Keratinocyte (primary cell): Measurements from ENCODE around the gene LRGUK. TPM values are rescaled to one million over a fixed set of nuclear protein-coding genes. Genes with fewer than 3 reads are reported as not detected.
A peak's percentile ranks its signal among the peaks of the same experiment; 100 is the strongest.

ENCODE experiments used
- DNase-seq: peaks from one replicate; pipeline ENCODE4 v3.0.0-alpha.2; 2011; ENCODE audit warnings: low read depth, missing footprints, low spot score
- FAIRE-seq: peaks from 2 replicates; lab custom pipeline; 2011; peaks lifted over from hg19 to GRCh38; lab: Jason Lieb, UNC
- H2AFZ ChIP-seq: 2 replicates; pipeline ENCODE4 v1.6.0; 2012; ENCODE audit warnings: low read length, control low read depth, inconsistent platforms; ENCODE audit not compliant: control insufficient read depth
- H3K27ac ChIP-seq: 2 replicates; pipeline ENCODE4 v1.5.1; 2011; ENCODE audit warnings: low read length; ENCODE audit not compliant: control insufficient read depth, insufficient read depth
- H3K27me3 ChIP-seq: 3 replicates; pipeline ENCODE4 v1.6.0; 2011; ENCODE audit warnings: low read length; ENCODE audit not compliant: control insufficient read depth, insufficient read depth; ENCODE audit errors: extremely low read depth
- H3K36me3 ChIP-seq, 2 experiments: 2 replicates in 1 of 2; 3 replicates in 1 of 2; pipeline ENCODE4 v1.5.1; 2011; ENCODE audit warnings: low read length in 2 of 2, mild to moderate bottlenecking in 1 of 2; ENCODE audit not compliant: control insufficient read depth in 2 of 2, insufficient read depth in 2 of 2; ENCODE audit errors: extremely low read depth in 1 of 2
- H3K4me1 ChIP-seq: 3 replicates; pipeline ENCODE4 v1.5.1; 2011; ENCODE audit warnings: low read length; ENCODE audit not compliant: control insufficient read depth, insufficient read depth; ENCODE audit errors: extremely low read depth
- H3K4me2 ChIP-seq: 3 replicates; pipeline ENCODE4 v1.6.0; 2011; ENCODE audit warnings: low read depth, low read length; ENCODE audit not compliant: control insufficient read depth, insufficient read depth; ENCODE audit errors: extremely low read depth
- H3K4me3 ChIP-seq, 3 experiments: fragments of 200-600 bp in 1 of 3; sonication (generic) in 1 of 3; 2 replicates in 2 of 3; 3 replicates in 1 of 3; pipeline ENCODE4 v1.5.1; 2011 to 2016; ENCODE audit warnings: low read length in 3 of 3, mild to moderate bottlenecking in 3 of 3, control low read depth in 2 of 3, inconsistent platforms in 1 of 3, low read depth in 1 of 3, mixed read lengths in 1 of 3, mixed run types in 1 of 3, moderate library complexity in 1 of 3; ENCODE audit not compliant: control insufficient read depth in 2 of 3, insufficient read depth in 2 of 3; ENCODE audit errors: extremely low read depth in 1 of 3
- H3K79me2 ChIP-seq: 2 replicates; pipeline ENCODE4 v1.6.0; 2012; ENCODE audit warnings: low read length; ENCODE audit not compliant: control insufficient read depth, insufficient read depth
- H3K9ac ChIP-seq: 3 replicates; pipeline ENCODE4 v1.6.0; 2011; ENCODE audit warnings: low read length; ENCODE audit not compliant: control insufficient read depth, insufficient read depth; ENCODE audit errors: extremely low read depth
- H3K9me1 ChIP-seq: 3 replicates; pipeline ENCODE4 v1.6.0; 2011; ENCODE audit warnings: low read length; ENCODE audit not compliant: control insufficient read depth, insufficient read depth; ENCODE audit errors: extremely low read depth
- H3K9me3 ChIP-seq: 2 replicates; pipeline ENCODE4 v1.5.1; 2012; ENCODE audit warnings: low read depth, low read length; ENCODE audit not compliant: control insufficient read depth
- H4K20me1 ChIP-seq: 3 replicates; pipeline ENCODE4 v1.6.0; 2011; ENCODE audit warnings: low read length; ENCODE audit not compliant: control insufficient read depth, insufficient read depth; ENCODE audit errors: extremely low read depth
- CTCF ChIP-seq, 3 experiments: IDR thresholded peaks in 1 of 3; conservative IDR thresholded peaks in 1 of 3; optimal IDR thresholded peaks in 1 of 3; 2 replicates in 2 of 3; 3 replicates in 1 of 3; pipeline versions ENCODE3 to v1.5.1; 2011; ENCODE audit warnings: low read length in 3 of 3, mild to moderate bottlenecking in 3 of 3, moderate library complexity in 2 of 3, control low read depth in 1 of 3, inconsistent platforms in 1 of 3; ENCODE audit not compliant: insufficient read depth in 2 of 3; ENCODE audit errors: extremely low read depth in 1 of 3
- EZH2 ChIP-seq: IDR thresholded peaks from one replicate; pipeline ENCODE4 v1.6.1; 2012; ENCODE audit warnings: inconsistent platforms, mild to moderate bottlenecking, low read length, moderate library complexity
- dilution Hi-C: fragments of 300-500 bp; cut with MboI; formaldehyde crosslinking; loops from one replicate; pipeline ENCODE4 v1.7.0; 2020; ENCODE audit warnings: low sequenced_read_pairs; ENCODE audit not compliant: extremely low pct_ligation_motif_present
- polyA plus RNA-seq, 5 experiments: library from polyadenylated mRNA; depleted of rRNA in 3 of 5; stranded (reverse) in 3 of 5; stranded (forward) in 1 of 5; unstranded in 1 of 5; fragments of >200 nt; gene quantifications; 1 replicate in 1 of 5; 2 replicates in 3 of 5; 3 replicates in 1 of 5; pipeline versions ENCODE4 v1.2.1 to v1.2.3, GENCODE V29; 2011 to 2012; ENCODE audit warnings: missing spikeins in 2 of 5, low read depth in 1 of 5, low replicate concordance in 1 of 5

LRGUK gene
- polyA plus RNA-seq, 1 donor (not counting 4 experiments of a cell fraction or from before 2014, with no cell fraction given): 0.50 TPM

GRCh38 chr7:134188311-134188710 is 61.2 kb downstream of the LRGUK start:
- Histone ChIP-seq H3K9me1 (no peaks in the 10 kb centered on the region), H3K4me1 (peaks cover 42% of the 10 kb centered on the region), H3K79me2 (no peaks in the 10 kb centered on the region), H2AFZ (peak overlapping the region; percentile 85), H3K27ac (peak overlapping the region; percentile 28), H3K9me3 (no peaks in the 10 kb centered on the region), H3K36me3 (no peaks in the 10 kb centered on the region), H3K4me3 (no peak overlapping the region), H3K9ac (no peak overlapping the region), H3K27me3 (no peaks in the 10 kb centered on the region), H4K20me1 (no peaks in the 10 kb centered on the region), H3K4me2 (peak overlapping the region; percentile 47)
- FAIRE-seq (peak; percentile 93), DNase-seq (peak; percentile 44)
- TF ChIP-seq EZH2 (no peak), CTCF (optimal IDR thresholded peaks at IDR 0.05 in 1 of 3, IDR thresholded peaks at IDR 0.05 in 1 of 3, conservative IDR thresholded peaks at IDR 0.05 in 1 of 3; ENCODE audit: extremely low read depth in 1 of 3, insufficient read depth in 2 of 3, low read length in 3 of 3) (no peak)
- dilution Hi-C loops: no loop called here

- Histone ChIP-seq H3K4me3 (no peak overlapping the region), H3K27me3 (no peaks in the 10 kb centered on the region), H3K4me1 (peaks cover 36% of the 10 kb centered on the region), H3K4me2 (no peak overlapping the region), H3K9ac (no peak overlapping the region), H2AFZ (no peak overlapping the region), H4K20me1 (no peaks in the 10 kb centered on the region), H3K9me3 (no peaks in the 10 kb centered on the region), H3K79me2 (no peaks in the 10 kb centered on the region), H3K27ac (no peak overlapping the region), H3K9me1 (no peaks in the 10 kb centered on the region), H3K36me3 (no peaks in the 10 kb centered on the region)
- DNase-seq: no peak
- no peak for TF ChIP-seq CTCF (optimal IDR thresholded peaks at IDR 0.05 in 1 of 3, IDR thresholded peaks at IDR 0.05 in 1 of 3, conservative IDR thresholded peaks at IDR 0.05 in 1 of 3; ENCODE audit: extremely low read depth in 1 of 3, insufficient read depth in 2 of 3, low read length in 3 of 3)
- no peak for TF ChIP-seq EZH2
- FAIRE-seq: no peak
- dilution Hi-C loops: no loop called here
Observed at GRCh38 chr7:134189559-134189958, 62.4 kb downstream of the LRGUK start.
